Measurements from ENCODE around the gene LRRFIP1.
"Not testable (repeated sequence)": the region's sequence is repeated elsewhere in the genome, so short reads cannot be mapped to it uniquely, and the experiment has no call there.

Gene LRRFIP1

DNA sequence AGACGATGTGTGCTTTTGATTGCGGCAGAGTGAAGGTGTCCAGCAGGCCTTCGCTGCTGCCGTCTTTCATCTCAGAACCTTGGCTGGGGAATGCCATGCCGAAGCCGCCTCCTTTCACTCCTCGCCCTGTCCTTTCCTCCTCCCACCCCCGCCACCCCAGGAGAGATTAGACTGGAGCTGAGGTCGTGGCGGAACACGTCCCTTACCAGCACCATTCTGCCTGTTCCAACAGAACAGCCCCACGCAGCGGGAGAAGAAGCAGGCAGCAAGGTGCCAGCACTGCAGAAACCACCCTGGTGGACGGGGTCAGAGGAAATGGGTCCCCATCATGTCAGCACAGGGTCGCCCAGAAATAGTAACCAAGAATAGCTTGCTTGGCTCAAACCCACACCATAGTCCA, 146.4 kb downstream of the LRRFIP1 start:
- Histone ChIP-seq H3K4me1 (ENCODE audit: insufficient read depth, low read length) (no peaks in the 10 kb centered on the region), H3K9me3 (ENCODE audit: low read length) (no peaks in the 10 kb centered on the region), H3K27ac (ENCODE audit: low read depth, low read length) (no peak overlapping the region), H3K9ac (ENCODE audit: low read length) (no peak overlapping the region), H3K4me3 (ENCODE audit: low read depth in 1 of 2, low read length in 2 of 2) (no peak overlapping the region), H3K36me3 (ENCODE audit: insufficient read depth, low read length) (peaks cover 60% of the 10 kb centered on the region), H3K27me3 (ENCODE audit: control insufficient read depth in 1 of 2, insufficient read depth in 2 of 2, low read length in 2 of 2) (no peaks in the 10 kb centered on the region)

- H3K36me3 ChIP-seq (ENCODE audit: insufficient read depth, low read length), result peaks cover 60% of the 10 kb centered on the region
- H3K4me3 ChIP-seq (ENCODE audit: low read depth in 1 of 2, low read length in 2 of 2), result no peak overlapping the region
- no peaks in the 10 kb centered on the region for H3K4me1 ChIP-seq (ENCODE audit: insufficient read depth, low read length)
- no peak overlapping the region for H3K27ac ChIP-seq (ENCODE audit: low read depth, low read length)
- no peaks in the 10 kb centered on the region for H3K27me3 ChIP-seq (ENCODE audit: control insufficient read depth in 1 of 2, insufficient read depth in 2 of 2, low read length in 2 of 2)
- no peaks in the 10 kb centered on the region for H3K9me3 ChIP-seq (ENCODE audit: low read length)
- H3K9ac ChIP-seq (ENCODE audit: low read length), result no peak overlapping the region
Measured at GRCh38 chr2:237774811-237775553, 147.6 kb downstream of the LRRFIP1 start.

- H3K27ac ChIP-seq (ENCODE audit: low read depth, low read length), result no peak overlapping the region
- no peaks in the 10 kb centered on the region for H3K27me3 ChIP-seq (ENCODE audit: control insufficient read depth in 1 of 2, insufficient read depth in 2 of 2, low read length in 2 of 2)
- H3K9me3 ChIP-seq (ENCODE audit: low read length), result no peaks in the 10 kb centered on the region
- peaks cover 49% of the 10 kb centered on the region for H3K36me3 ChIP-seq (ENCODE audit: insufficient read depth, low read length)
- no peaks in the 10 kb centered on the region for H3K4me1 ChIP-seq (ENCODE audit: insufficient read depth, low read length)
- no peak overlapping the region for H3K9ac ChIP-seq (ENCODE audit: low read length)
- no peak overlapping the region for H3K4me3 ChIP-seq (ENCODE audit: low read depth in 1 of 2, low read length in 2 of 2)
Measured at GRCh38 chr2:237779521-237779920, 152.1 kb downstream of the LRRFIP1 start.

GRCh38 chr2:237782181-237782580, 154.8 kb downstream of the LRRFIP1 start:
- Histone ChIP-seq H3K9me3 (ENCODE audit: low read length) (peaks cover 3% of the 10 kb centered on the region), H3K27ac (ENCODE audit: low read depth, low read length) (no peak overlapping the region), H3K9ac (ENCODE audit: low read length) (no peak overlapping the region), H3K4me3 (ENCODE audit: low read depth in 1 of 2, low read length in 2 of 2) (no peak overlapping the region), H3K36me3 (ENCODE audit: insufficient read depth, low read length) (peaks cover 31% of the 10 kb centered on the region), H3K4me1 (ENCODE audit: insufficient read depth, low read length) (no peaks in the 10 kb centered on the region), H3K27me3 (ENCODE audit: control insufficient read depth in 1 of 2, insufficient read depth in 2 of 2, low read length in 2 of 2) (no peaks in the 10 kb centered on the region)

DNA sequence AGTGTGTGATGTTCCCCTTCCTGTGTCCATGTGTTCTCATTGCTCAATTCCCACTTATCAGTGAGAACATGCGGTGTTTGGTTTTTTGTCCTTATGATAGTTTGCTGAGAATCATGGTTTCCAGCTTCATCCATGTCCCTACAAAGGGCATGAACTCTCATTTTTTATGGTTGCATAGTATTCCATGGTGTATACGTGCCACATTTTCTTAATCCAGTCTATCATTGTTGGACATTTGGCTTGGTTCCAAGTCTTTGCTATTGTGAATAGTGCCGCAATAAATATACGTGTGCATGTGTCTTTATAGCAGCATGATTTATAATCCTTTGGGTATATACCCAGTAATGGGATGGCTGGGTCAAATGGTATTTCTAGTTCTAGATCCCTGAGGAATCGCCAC, 156.3 kb downstream of the LRRFIP1 start:
- H3K4me3 ChIP-seq (ENCODE audit: low read depth in 1 of 2, low read length in 2 of 2); H3K27me3 ChIP-seq (ENCODE audit: control insufficient read depth in 1 of 2, insufficient read depth in 2 of 2, low read length in 2 of 2); H3K4me1 ChIP-seq (ENCODE audit: insufficient read depth, low read length); H3K27ac ChIP-seq (ENCODE audit: low read depth, low read length); H3K9ac ChIP-seq (ENCODE audit: low read length); H3K9me3 ChIP-seq (ENCODE audit: low read length): not testable (repeated sequence)
- H3K36me3 ChIP-seq (ENCODE audit: insufficient read depth, low read length), result peaks cover 24% of the 10 kb centered on the region

DNA sequence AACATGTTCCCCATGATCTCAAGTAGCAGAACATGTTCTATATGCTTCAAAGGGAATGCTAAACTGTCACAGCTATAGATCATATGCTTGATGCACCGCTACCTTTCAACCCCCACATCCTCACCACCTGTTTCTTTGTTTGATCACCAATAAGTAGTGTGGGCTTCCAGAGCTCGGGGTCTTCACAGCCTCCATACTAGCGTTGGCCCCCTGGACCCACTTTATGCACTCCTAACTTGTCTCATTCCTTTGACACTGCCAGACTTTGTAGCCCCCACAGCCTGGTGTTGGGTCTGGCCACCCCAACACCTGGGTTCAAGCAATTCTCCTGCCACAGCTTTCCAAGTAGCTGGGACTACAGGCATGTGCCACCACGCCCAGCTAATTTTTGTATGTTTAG, 159.5 kb downstream of the LRRFIP1 start:
- Histone ChIP-seq H3K9ac (ENCODE audit: low read length) (no peak overlapping the region), H3K4me1 (ENCODE audit: insufficient read depth, low read length) (no peaks in the 10 kb centered on the region), H3K9me3 (ENCODE audit: low read length) (peaks cover 3% of the 10 kb centered on the region), H3K36me3 (ENCODE audit: insufficient read depth, low read length) (no peaks in the 10 kb centered on the region), H3K27ac (ENCODE audit: low read depth, low read length) (no peak overlapping the region), H3K27me3 (ENCODE audit: control insufficient read depth in 1 of 2, insufficient read depth in 2 of 2, low read length in 2 of 2) (no peaks in the 10 kb centered on the region), H3K4me3 (ENCODE audit: low read depth in 1 of 2, low read length in 2 of 2) (no peak overlapping the region)

GRCh38 chr2:237790353-237790752, 163.0 kb downstream of the LRRFIP1 start:
- Histone ChIP-seq H3K4me3 (ENCODE audit: low read depth in 1 of 2, low read length in 2 of 2) (no peak overlapping the region), H3K27ac (ENCODE audit: low read depth, low read length) (no peak overlapping the region), H3K4me1 (ENCODE audit: insufficient read depth, low read length) (no peaks in the 10 kb centered on the region), H3K9ac (ENCODE audit: low read length) (no peak overlapping the region), H3K36me3 (ENCODE audit: insufficient read depth, low read length) (no peaks in the 10 kb centered on the region), H3K27me3 (ENCODE audit: control insufficient read depth in 1 of 2, insufficient read depth in 2 of 2, low read length in 2 of 2) (no peaks in the 10 kb centered on the region), H3K9me3 (ENCODE audit: low read length) (peaks cover 3% of the 10 kb centered on the region)

GRCh38 chr2:237791977-237792727, 164.8 kb downstream of the LRRFIP1 start:
- H3K36me3 ChIP-seq (ENCODE audit: insufficient read depth, low read length), result no peaks in the 10 kb centered on the region

DNA sequence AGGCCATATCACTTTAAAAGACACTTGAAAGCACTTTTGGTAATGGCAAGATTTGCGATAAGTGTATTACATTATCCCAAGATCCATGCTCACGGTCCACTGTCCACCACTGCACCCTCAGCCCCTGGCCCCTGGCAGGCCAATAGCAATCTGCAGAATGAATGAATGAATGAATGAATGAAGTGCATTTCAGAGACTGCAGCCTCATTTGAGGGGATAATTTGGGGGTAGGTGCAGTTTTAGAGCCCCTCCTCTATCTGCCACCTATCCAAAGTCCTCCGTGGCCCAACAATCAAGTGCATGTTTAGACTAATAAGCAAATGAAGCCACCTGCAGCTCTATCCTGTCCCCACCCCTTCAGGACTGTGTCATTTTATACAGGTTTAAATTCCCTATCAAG, 169.9 kb downstream of the LRRFIP1 start:
- Histone ChIP-seq H3K27ac (ENCODE audit: low read depth, low read length) (no peak overlapping the region), H3K4me3 (ENCODE audit: low read depth in 1 of 2, low read length in 2 of 2) (no peak overlapping the region), H3K9ac (ENCODE audit: low read length) (no peak overlapping the region), H3K27me3 (ENCODE audit: control insufficient read depth in 1 of 2, insufficient read depth in 2 of 2, low read length in 2 of 2) (peaks cover 0 to 6% of the 10 kb centered on the region in 2 donors), H3K4me1 (ENCODE audit: insufficient read depth, low read length) (no peaks in the 10 kb centered on the region), H3K36me3 (ENCODE audit: insufficient read depth, low read length) (no peaks in the 10 kb centered on the region), H3K9me3 (ENCODE audit: low read length) (no peaks in the 10 kb centered on the region)

More at GRCh38 chr2:237791977-237792727, 164.8 kb downstream of the LRRFIP1 start:
- no peaks in the 10 kb centered on the region for H3K27me3 ChIP-seq (ENCODE audit: control insufficient read depth in 1 of 2, insufficient read depth in 2 of 2, low read length in 2 of 2)
- no peak overlapping the region for H3K27ac ChIP-seq (ENCODE audit: low read depth, low read length)
- H3K4me3 ChIP-seq (ENCODE audit: low read depth in 1 of 2, low read length in 2 of 2), result no peak overlapping the region
- H3K9me3 ChIP-seq (ENCODE audit: low read length), result no peaks in the 10 kb centered on the region
- H3K9ac ChIP-seq (ENCODE audit: low read length), result no peak overlapping the region
- no peaks in the 10 kb centered on the region for H3K4me1 ChIP-seq (ENCODE audit: insufficient read depth, low read length)

- Histone ChIP-seq H3K9ac (ENCODE audit: low read length) (no peak within 1 kb of the TSS), H3K36me3 (ENCODE audit: insufficient read depth, low read length) (no peaks in the 10 kb centered on the region), H3K4me1 (ENCODE audit: insufficient read depth, low read length) (no peaks in the 10 kb centered on the region), H3K27me3 (ENCODE audit: control insufficient read depth in 1 of 2, insufficient read depth in 2 of 2, low read length in 2 of 2) (peaks cover 0 to 6% of the 10 kb centered on the region in 2 donors), H3K27ac (ENCODE audit: low read depth, low read length) (no peak within 1 kb of the TSS), H3K9me3 (ENCODE audit: low read length) (no peaks in the 10 kb centered on the region), H3K4me3 (ENCODE audit: low read depth in 1 of 2, low read length in 2 of 2) (no peak within 1 kb of the TSS)
Measured at GRCh38 chr2:237798236-237799059, 171.1 kb downstream of the LRRFIP1 start, which contains the start of gene RBM44. Gene RBM44, plus strand, starts transcription at chr2:237798779. Its CDS starts 14,831 bp downstream, at chr2:237813610.

- H3K9ac ChIP-seq (ENCODE audit: low read length), result no peak overlapping the region
- no peak overlapping the region for H3K27ac ChIP-seq (ENCODE audit: low read depth, low read length)
- no peaks in the 10 kb centered on the region for H3K4me1 ChIP-seq (ENCODE audit: insufficient read depth, low read length)
- no peaks in the 10 kb centered on the region for H3K36me3 ChIP-seq (ENCODE audit: insufficient read depth, low read length)
- H3K9me3 ChIP-seq (ENCODE audit: low read length), result no peaks in the 10 kb centered on the region
- no peak overlapping the region for H3K4me3 ChIP-seq (ENCODE audit: low read depth in 1 of 2, low read length in 2 of 2)
- peaks cover 0 to 6% of the 10 kb centered on the region in 2 donors for H3K27me3 ChIP-seq (ENCODE audit: control insufficient read depth in 1 of 2, insufficient read depth in 2 of 2, low read length in 2 of 2)
Measured at GRCh38 chr2:237799060-237799428, 171.7 kb downstream of the LRRFIP1 start.
